ENCODE data around the gene GABRG3. TPM values are rescaled to one million over a fixed set of nuclear protein-coding genes. Genes with fewer than 3 reads are reported as not detected.

Gene GABRG3
- total and polyA plus RNA-seq, 2 experiments from 2014 or later, result 0.10 to 1.4 TPM

- Histone ChIP-seq H3K9me2 (ENCODE audit: insufficient read depth) (peaks cover 12% of the 10 kb centered on the region), H3K79me2 (replicated peaks; ENCODE audit: insufficient read depth) (no peaks in the 10 kb centered on the region), H3K27ac (ENCODE audit: low read depth) (no peak overlapping the region), H3K4me2 (no peak overlapping the region), H3K4me3 (no peak overlapping the region), H2AFZ (0 out of 2 replicates have a peak overlapping the region, but pooled peaks have one; percentile 52), H4K20me1 (replicated peaks; ENCODE audit: insufficient read depth) (no peaks in the 10 kb centered on the region), H3K36me3 (ENCODE audit: insufficient read depth) (no peaks in the 10 kb centered on the region), H3K4me1 (ENCODE audit: insufficient read depth) (no peaks in the 10 kb centered on the region), H3K27me3 (ENCODE audit: insufficient read depth) (no peaks in the 10 kb centered on the region), H3F3A (replicated peaks; ENCODE audit: low read depth) (no peaks in the 10 kb centered on the region)
- DNase-seq (ENCODE audit: low spot score) (no peak), ATAC-seq (no peak)
- H3K4me1 Mint-ChIP-seq, result no peaks in the 10 kb centered on the region; the same call in 2 of the 3 replicates
- H3K36me3 Mint-ChIP-seq (ENCODE audit: low read depth), result no peaks in the 10 kb centered on the region; the same call in 2 of the 3 replicates
- peaks cover 3% of the 10 kb centered on the region for H3K9me3 Mint-ChIP-seq
- no peak overlapping the region for H3K27ac Mint-ChIP-seq
- H3K27me3 Mint-ChIP-seq (ENCODE audit: insufficient read depth, low read depth, poor library complexity), result peaks cover 6% of the 10 kb centered on the region
- TF ChIP-seq POLR2AphosphoS5 (IDR thresholded peaks at IDR 0.05; ENCODE audit: low read depth) (no peak), EZH2 (IDR thresholded peaks at IDR 0.05; ENCODE audit: low read depth, unreplicated experiment) (no peak), NANOG (IDR thresholded peaks at IDR 0.05; ENCODE audit: borderline replicate concordance) (no peak), REST (IDR thresholded peaks at IDR 0.05; ENCODE audit: unreplicated experiment) (no peak), ZNF114 (CRISPR knock-in tag; IDR thresholded peaks at IDR 0.05) (no peak), CTCF (conservative IDR thresholded peaks at IDR 0.05; ENCODE audit: low read depth in 2 of 2) (no peak), ETS1 (IDR thresholded peaks at IDR 0.05) (no peak), CREB1 (CRISPR knock-in tag; IDR thresholded peaks at IDR 0.05; ENCODE audit: low read depth) (no peak), STAT1 (IDR thresholded peaks at IDR 0.05; ENCODE audit: unreplicated experiment) (no peak), EZH2phosphoT487 (IDR thresholded peaks at IDR 0.05; ENCODE audit: unreplicated experiment) (no peak), ZNF331 (CRISPR knock-in tag; IDR thresholded peaks at IDR 0.05; ENCODE audit: low read depth) (no peak), ZNF462 (CRISPR knock-in tag; IDR thresholded peaks at IDR 0.05) (no peak)
- no peak overlapping the region for H3K4me3 Mint-ChIP-seq
Measured at GRCh38 chr15:27438403-27439375, 467.7 kb downstream of the GABRG3 start.

All from GM23338 (cell line).